Progenitor cell of endocrine pancreas (in vitro differentiated cells): ENCODE data around the gene DEPDC1B. TPM values are rescaled to one million over a fixed set of nuclear protein-coding genes. Genes with fewer than 3 reads are reported as not detected.

Experiments used
- DNase-seq: peaks from one replicate; pipeline ENCODE4 v3.0.0; 2021; ENCODE audit warnings: low spot score; ENCODE audit not compliant: unreplicated experiment
- H3K27ac Mint-ChIP-seq: 2 replicates; pipeline ENCODE4 v1.8.0; 2021; ENCODE audit warnings: mild to moderate bottlenecking, moderate library complexity, mixed read lengths
- H3K27me3 Mint-ChIP-seq: 2 replicates; pipeline ENCODE4 v1.8.0; 2021; ENCODE audit warnings: mixed read lengths
- H3K36me3 Mint-ChIP-seq: 2 replicates; pipeline ENCODE4 v1.8.0; 2022; ENCODE audit warnings: mixed read lengths; ENCODE audit not compliant: insufficient read depth
- H3K4me1 Mint-ChIP-seq: 2 replicates; pipeline ENCODE4 v1.8.0; 2021; ENCODE audit warnings: low read depth, mixed read lengths
- H3K4me3 Mint-ChIP-seq: 2 replicates; pipeline ENCODE4 v1.8.0; 2021; ENCODE audit warnings: low read depth, mild to moderate bottlenecking, moderate library complexity, mixed read lengths
- H3K9me3 Mint-ChIP-seq: 2 replicates; pipeline ENCODE4 v1.8.0; 2021; ENCODE audit warnings: low read depth, mixed read lengths
- CTCF ChIP-seq: fragments of 200-600 bp; sonication (generic); IDR thresholded peaks from one replicate; pipeline ENCODE4 v1.5.0; 2021; ENCODE audit warnings: antibody characterized with exemption, mild to moderate bottlenecking; ENCODE audit not compliant: unreplicated experiment
- total RNA-seq: library from RNA; stranded (reverse); gene quantifications from 2 replicates; pipeline ENCODE4 v1.2.1, GENCODE V29; 2021

DEPDC1B gene
- total RNA-seq, 1 donor from 2014 or later, result 37.0 TPM

- no peak for DNase-seq
- Mint-ChIP-seq H3K9me3 (peaks cover 13% of the 10 kb centered on the region), H3K36me3 (peaks cover 26% of the 10 kb centered on the region), H3K27me3 (no peaks in the 10 kb centered on the region), H3K4me1 (peaks cover 13% of the 10 kb centered on the region), H3K27ac (no peak overlapping the region), H3K4me3 (no peak overlapping the region)
- TF ChIP-seq CTCF, result no peak
Measured at GRCh38 chr5:60690326-60690725, 9.6 kb downstream of the DEPDC1B start.

- Mint-ChIP-seq H3K9me3 (peaks cover 10% of the 10 kb centered on the region), H3K4me1 (peaks cover 13% of the 10 kb centered on the region), H3K27ac (no peak overlapping the region), H3K27me3 (no peaks in the 10 kb centered on the region), H3K36me3 (peaks cover 27% of the 10 kb centered on the region), H3K4me3 (no peak overlapping the region)
- no peak for TF ChIP-seq CTCF
- no peak for DNase-seq
Measured at GRCh38 chr5:60688980-60689379, 11.0 kb downstream of the DEPDC1B start.

- Mint-ChIP-seq H3K36me3 (peaks cover 25% of the 10 kb centered on the region), H3K9me3 (peaks cover 9% of the 10 kb centered on the region), H3K4me3 (no peak overlapping the region), H3K27ac (no peak overlapping the region), H3K4me1 (peaks cover 13% of the 10 kb centered on the region), H3K27me3 (no peaks in the 10 kb centered on the region)
- TF ChIP-seq CTCF, result peak; percentile 38
- DNase-seq, result no peak
Measured at GRCh38 chr5:60687927-60688720, 11.8 kb downstream of the DEPDC1B start.

- no peaks in the 10 kb centered on the region for H3K9me3 Mint-ChIP-seq
- H3K27me3 Mint-ChIP-seq, result no peaks in the 10 kb centered on the region
- peaks cover 14% of the 10 kb centered on the region for H3K4me1 Mint-ChIP-seq
- H3K27ac Mint-ChIP-seq, result peak overlapping the region; percentile 66
- no peak for TF ChIP-seq CTCF
- no peak overlapping the region for H3K4me3 Mint-ChIP-seq
- DNase-seq, result no peak
- H3K36me3 Mint-ChIP-seq, result peaks cover 22% of the 10 kb centered on the region
Measured at GRCh38 chr5:60686157-60686556, 13.8 kb downstream of the DEPDC1B start.

- Mint-ChIP-seq H3K4me3 (no peak overlapping the region), H3K27ac (no peak overlapping the region), H3K9me3 (no peaks in the 10 kb centered on the region), H3K4me1 (peaks cover 13% of the 10 kb centered on the region), H3K36me3 (peaks cover 22% of the 10 kb centered on the region), H3K27me3 (no peaks in the 10 kb centered on the region)
- TF ChIP-seq CTCF, result no peak
- DNase-seq, result no peak
Measured at GRCh38 chr5:60685700-60686099, 14.3 kb downstream of the DEPDC1B start.
